Stimulated activated CD8-positive, alpha-beta memory T cell treated with anti-CD3 and anti-CD28 coated beads, Interleukin-12 subunit alpha, Interleukin-12 subunit beta, amount 100 ng/mL, for 1 hour (primary cell): ENCODE data around the gene USP14.

Source experiments
- DNase-seq: peaks from one replicate; pipeline ENCODE4 v3.0.0-alpha.2; 2020; ENCODE audit warnings: low read depth

USP14 gene

GRCh38 chr18:228586-228985 lies 70.2 kb downstream of the USP14 start:
- DNase-seq = no peak

DNA sequence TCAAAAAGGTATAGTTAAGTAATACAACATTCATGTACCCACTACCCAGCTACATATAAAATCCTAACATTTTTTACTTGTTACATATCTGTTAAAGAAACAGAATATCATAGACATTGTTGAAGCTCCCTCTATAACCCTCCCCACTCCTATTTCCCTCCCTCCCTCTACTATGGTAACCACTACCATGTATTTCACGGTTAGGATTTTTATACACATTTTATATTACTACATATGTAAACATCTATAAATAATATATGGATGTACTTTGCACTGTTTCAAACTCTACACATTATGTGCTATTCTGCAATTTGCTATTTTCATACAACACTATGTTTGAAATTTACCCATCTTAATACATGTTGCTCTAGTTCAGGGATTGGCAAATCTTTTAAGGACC lies 73.2 kb downstream of the USP14 start:
- DNase-seq = no peak

DNA sequence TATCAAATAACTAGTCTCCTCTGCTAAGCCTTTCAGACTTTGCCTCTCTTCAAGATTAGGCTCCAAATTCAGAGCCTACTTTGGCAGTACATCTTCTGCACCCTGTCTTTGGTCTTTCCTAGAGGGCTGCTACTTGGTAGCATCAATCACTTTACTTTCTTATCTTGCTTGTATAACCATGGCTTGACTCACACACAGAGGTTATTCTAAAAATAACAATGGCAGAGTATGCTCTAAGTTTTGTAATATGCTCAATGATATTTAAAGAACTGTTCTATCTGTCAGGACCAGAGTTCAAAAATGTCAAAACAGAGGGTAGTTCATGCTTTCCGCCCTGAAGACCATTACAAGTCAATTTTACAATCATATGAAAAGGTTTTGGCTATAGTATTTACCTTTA lies 81.8 kb downstream of the USP14 start:
- DNase-seq = no peak

DNA sequence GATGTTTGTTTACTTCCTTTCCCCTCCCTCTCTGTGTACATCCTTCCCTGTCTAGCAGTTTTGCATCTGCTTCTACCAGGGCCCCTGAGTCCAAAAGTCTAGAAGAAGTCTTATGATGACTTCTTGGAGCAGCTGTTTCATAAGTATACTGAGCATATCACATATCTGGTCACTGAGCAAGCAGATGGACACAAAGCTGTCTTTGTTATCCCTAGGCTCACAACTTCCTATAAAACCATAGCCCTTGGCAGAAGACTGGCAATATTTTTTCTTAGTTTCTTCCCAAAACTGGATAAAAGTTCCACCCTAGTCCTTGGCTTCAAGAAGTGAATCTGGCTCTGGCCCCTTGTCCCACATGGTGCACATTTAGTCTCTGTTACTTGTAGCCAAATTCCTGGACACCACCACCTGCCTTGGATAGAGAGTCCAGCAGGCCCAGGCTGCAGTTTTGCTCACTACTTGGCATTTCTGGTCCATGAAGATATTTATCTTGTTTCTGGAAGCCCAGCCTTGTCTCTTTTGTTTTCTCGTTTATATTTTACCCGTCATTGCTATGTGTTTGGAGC lies 87.0 kb downstream of the USP14 start:
- DNase-seq = no peak

- DNase-seq = no peak
Measured at GRCh38 chr18:248053-248452, 89.7 kb downstream of the USP14 start.

DNA sequence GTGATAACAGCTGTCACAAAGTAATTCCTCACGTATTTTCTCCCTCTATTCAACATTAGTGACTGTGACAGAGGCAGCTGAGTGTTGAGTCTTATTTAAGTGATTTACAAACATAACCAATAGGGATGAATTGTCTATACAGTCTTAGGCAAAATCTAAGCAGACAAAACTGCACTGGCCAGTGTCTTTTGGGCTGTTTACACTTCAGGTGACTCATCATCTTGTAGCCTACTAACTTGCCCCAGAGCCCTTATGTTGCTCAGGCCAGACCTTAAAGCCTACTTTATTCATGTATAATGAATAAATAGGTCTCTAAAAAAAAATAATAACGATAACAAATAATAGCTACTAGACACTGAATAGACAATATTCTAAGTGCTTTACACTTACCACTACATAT lies 92.3 kb downstream of the USP14 start:
- DNase-seq = no peak

DNA sequence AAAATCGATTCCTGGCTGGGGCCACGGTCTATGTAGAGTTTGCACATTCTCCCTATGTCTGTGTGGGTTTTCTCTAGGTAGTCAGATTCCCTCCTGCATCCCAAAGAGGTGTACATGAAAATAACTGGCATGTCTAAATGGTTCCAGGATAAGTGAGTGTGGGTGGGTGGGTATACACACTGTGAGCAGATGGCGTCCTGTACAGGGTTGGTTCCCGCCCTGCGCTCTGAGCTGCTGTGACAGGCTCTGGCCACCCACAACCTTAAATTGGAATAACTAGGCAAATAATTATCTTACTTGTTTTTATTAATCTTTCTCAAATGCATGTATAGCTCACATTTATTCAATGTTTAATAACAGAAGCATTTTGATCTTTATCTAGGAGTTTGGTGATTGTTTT lies 93.2 kb downstream of the USP14 start:
- DNase-seq = no peak

DNA sequence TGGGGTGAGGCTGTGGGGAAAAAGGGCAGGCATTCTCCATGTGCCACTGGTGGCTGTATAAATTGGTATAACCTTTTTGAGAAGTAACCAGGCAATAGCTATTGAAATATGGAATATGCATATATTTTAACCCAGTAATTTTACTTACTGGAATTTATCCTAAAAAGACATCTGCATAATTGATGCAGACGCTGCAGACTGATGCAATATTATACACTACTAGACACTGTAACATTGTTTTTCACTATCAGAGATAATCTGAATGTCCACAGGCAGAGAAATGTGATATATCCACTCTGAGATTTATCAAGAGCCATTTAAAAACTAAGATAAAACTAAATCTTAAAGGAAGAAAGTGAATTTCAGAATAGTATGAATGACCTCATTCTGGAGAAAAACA lies 94.8 kb downstream of the USP14 start:
- no peak for DNase-seq

GRCh38 chr18:255171-255570 lies 96.8 kb downstream of the USP14 start:
- no peak for DNase-seq

DNA sequence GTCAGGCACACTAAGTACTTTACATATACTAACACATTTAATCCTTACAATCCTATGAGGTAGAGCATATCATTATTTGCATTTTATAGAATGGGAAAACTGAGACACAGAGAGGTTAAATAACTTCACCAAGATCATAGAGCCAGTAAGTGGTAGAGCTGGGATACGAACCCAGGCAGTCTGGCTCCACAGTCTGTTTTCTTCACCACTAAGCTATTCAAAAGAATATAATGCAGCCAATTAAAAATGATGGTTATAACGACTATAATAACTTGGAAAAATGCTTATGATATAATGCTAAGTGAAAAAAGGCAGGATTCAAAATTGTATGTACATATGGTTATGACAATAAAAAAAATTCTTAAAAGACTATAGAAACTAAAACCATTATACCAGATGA lies 102.2 kb downstream of the USP14 start:
- DNase-seq = no peak

- DNase-seq = no peak
Measured at GRCh38 chr18:261398-262073, 103.2 kb downstream of the USP14 start.
